Spleen (tissue), 7 donors: ENCODE results near the gene WIPF2.
A peak's percentile ranks its signal among the peaks of the same experiment; 100 is the strongest.

Experiments
- CTCF ChIP-seq, 11 experiments: fragments of 200-600 bp in 7 of 11; fragments of 450-650 bp in 4 of 11; sonication (generic) in 4 of 11; IDR thresholded peaks in 8 of 11; conservative IDR thresholded peaks in 3 of 11; 1 replicate in 7 of 11; 2 replicates in 4 of 11; pipeline versions ENCODE4 v1.4.0 to v1.8.0; 2016 to 2021; ENCODE audit warnings: antibody characterized with exemption in 11 of 11, inconsistent platforms in 4 of 11, mild to moderate bottlenecking in 1 of 11
- POLR2A ChIP-seq, 3 donors: fragments of 450-650 bp; IDR thresholded peaks; one replicate each; pipeline ENCODE4 v1.5.1; 2017; ENCODE audit warnings: antibody characterized with exemption in 3 of 3, mild to moderate bottlenecking in 1 of 3
- POLR2AphosphoS5 ChIP-seq, 3 donors: sonication (generic); formaldehyde crosslinking; IDR thresholded peaks; one replicate each; pipeline ENCODE4 v1.5.1; 2017; ENCODE audit warnings: antibody characterized with exemption in 3 of 3
- donor health status: DM: no; HTN: no; CAD: no; lungs with moderate emphysema.
- donor health status: DM: no; HTN: no; CAD: no.
- donor health status: DM: no; HTN: no; CAD: no.

GRCh38 chr17:40293363-40293762, 74.3 kb downstream of the WIPF2 start:
- peak in 1 of 3 donors; percentile 28 for TF ChIP-seq POLR2AphosphoS5 (IDR thresholded peaks at IDR 0.05)
- no peak for TF ChIP-seq CTCF (IDR thresholded peaks at IDR 0.05 in 8 of 11, conservative IDR thresholded peaks at IDR 0.05 in 3 of 11)
- TF ChIP-seq POLR2A (IDR thresholded peaks at IDR 0.05), result no peak
